ENCODE measurements around the gene ZNF524.

- TF ChIP-seq, protein P1, sequence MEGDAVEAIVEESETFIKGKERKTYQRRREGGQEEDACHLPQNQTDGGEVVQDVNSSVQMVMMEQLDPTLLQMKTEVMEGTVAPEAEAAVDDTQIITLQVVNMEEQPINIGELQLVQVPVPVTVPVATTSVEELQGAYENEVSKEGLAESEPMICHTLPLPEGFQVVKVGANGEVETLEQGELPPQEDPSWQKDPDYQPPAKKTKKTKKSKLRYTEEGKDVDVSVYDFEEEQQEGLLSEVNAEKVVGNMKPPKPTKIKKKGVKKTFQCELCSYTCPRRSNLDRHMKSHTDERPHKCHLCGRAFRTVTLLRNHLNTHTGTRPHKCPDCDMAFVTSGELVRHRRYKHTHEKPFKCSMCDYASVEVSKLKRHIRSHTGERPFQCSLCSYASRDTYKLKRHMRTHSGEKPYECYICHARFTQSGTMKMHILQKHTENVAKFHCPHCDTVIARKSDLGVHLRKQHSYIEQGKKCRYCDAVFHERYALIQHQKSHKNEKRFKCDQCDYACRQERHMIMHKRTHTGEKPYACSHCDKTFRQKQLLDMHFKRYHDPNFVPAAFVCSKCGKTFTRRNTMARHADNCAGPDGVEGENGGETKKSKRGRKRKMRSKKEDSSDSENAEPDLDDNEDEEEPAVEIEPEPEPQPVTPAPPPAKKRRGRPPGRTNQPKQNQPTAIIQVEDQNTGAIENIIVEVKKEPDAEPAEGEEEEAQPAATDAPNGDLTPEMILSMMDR (IDR thresholded peaks at IDR 0.05) = no peak
- peak; percentile 40 to 62 for TF ChIP-seq POLR2A (IDR thresholded peaks at IDR 0.05)
These were observed 24.3 kb downstream of the ZNF524 start, which contains the start of gene ZNF784 for GRCh38 chr19:55624109-55625003.
